Peyer's patch (tissue), 4 donors: ENCODE results near the gene ZNF678.

Source experiments
- CTCF ChIP-seq, 6 experiments: fragments of 450-650 bp in 4 of 6; fragments of 200-600 bp in 2 of 6; sonication (generic) in 1 of 6; IDR thresholded peaks; one replicate each; pipeline ENCODE4 v1.5.1; 2017 to 2019; ENCODE audit warnings: antibody characterized with exemption in 6 of 6, mild to moderate bottlenecking in 3 of 6, moderate library complexity in 1 of 6
- POLR2A ChIP-seq, 2 donors: fragments of 450-650 bp; IDR thresholded peaks; one replicate each; pipeline ENCODE4 v1.5.1; 2017; ENCODE audit warnings: antibody characterized with exemption in 2 of 2, mild to moderate bottlenecking in 2 of 2, moderate library complexity in 2 of 2

GRCh38 chr1:227548448-227548847, 14.9 kb upstream of the ZNF678 start:
- no peak for TF ChIP-seq POLR2A (IDR thresholded peaks at IDR 0.05)
- TF ChIP-seq CTCF (IDR thresholded peaks at IDR 0.05), result no peak
